GM23248 (cell line): Measurements from ENCODE around the gene COLEC11.

Source experiments
- EZH2 ChIP-seq: fragments of 200-600 bp; sonication (generic); IDR thresholded peaks from 2 replicates; pipeline ENCODE4 v1.6.1; 2018; ENCODE audit warnings: antibody characterized with exemption, mild to moderate bottlenecking; ENCODE audit not compliant: insufficient read depth, poor library complexity, severe bottlenecking
- EZH2phosphoT487 ChIP-seq: fragments of 200-600 bp; sonication (generic); IDR thresholded peaks from 2 replicates; pipeline ENCODE4 v1.6.1; 2018; ENCODE audit warnings: antibody characterized with exemption, moderate library complexity, mild to moderate bottlenecking, low read depth; ENCODE audit not compliant: insufficient read depth

DNA sequence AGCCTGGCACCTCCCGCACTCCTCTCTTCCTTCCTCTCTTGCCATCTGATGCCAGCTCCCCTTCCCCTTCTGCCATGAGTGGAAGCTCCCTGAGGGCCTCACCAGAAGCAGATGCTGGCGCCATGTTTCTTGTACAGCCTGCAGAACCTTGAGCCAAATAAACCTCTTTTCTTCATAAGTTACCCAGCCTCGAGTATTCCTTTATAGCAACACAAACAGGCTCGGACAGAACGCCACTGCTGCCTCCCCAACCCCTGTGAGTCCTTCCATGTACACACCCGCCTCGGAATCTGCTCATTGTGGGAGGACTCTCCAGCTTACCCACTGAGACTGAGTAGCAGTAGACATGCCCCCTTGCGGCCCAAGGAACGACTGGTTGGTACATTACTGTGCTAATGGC lies 28.1 kb upstream of the COLEC11 start:
- no peak for TF ChIP-seq EZH2phosphoT487
- no peak for TF ChIP-seq EZH2
